ENCODE measurements around the gene GPRIN1. TPM values are rescaled to one million over a fixed set of nuclear protein-coding genes. Genes with fewer than 3 reads are reported as not detected.

The GPRIN1 gene
- total RNA-seq, 1 experiment from 2014 or later, result 8.5 TPM

DNA sequence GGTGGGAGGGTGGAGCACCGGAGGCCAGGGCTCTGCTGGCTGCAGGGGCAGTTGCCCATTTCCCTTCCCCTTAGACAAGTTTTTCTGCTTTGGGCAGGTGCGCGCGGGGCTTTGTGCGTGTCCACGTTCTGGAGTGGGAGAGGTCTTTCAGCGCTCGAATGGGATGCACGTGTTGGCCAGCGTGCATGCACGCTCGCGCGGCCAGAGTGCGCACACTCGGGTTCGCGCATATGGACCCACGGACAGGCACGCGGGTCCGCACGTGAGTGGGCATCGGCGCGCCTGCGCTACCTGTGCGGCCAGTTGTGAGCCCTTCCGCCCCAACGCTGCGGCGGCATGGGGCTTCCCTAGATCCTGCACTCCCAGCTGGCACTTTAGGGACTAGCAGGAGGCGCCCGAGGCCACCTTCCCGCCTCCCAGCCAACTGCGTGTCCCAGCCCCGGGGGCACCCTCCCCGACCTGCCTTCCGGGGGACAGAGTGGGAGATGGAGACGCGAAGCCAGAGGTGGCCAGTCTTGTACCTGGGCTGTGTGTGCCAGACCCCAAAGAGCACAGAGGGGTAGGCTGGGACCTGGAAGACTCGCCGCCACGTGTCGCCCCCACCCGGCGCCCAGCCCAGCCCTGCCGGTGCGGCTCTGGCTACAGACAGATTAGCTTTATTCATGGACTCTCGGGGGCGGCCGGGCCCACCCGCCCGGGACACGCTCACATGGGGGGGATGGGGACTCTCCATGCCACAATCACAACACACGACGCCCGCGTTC lies 9.8 kb upstream of the GPRIN1 start (continued):
- TF ChIP-seq, protein P1, sequence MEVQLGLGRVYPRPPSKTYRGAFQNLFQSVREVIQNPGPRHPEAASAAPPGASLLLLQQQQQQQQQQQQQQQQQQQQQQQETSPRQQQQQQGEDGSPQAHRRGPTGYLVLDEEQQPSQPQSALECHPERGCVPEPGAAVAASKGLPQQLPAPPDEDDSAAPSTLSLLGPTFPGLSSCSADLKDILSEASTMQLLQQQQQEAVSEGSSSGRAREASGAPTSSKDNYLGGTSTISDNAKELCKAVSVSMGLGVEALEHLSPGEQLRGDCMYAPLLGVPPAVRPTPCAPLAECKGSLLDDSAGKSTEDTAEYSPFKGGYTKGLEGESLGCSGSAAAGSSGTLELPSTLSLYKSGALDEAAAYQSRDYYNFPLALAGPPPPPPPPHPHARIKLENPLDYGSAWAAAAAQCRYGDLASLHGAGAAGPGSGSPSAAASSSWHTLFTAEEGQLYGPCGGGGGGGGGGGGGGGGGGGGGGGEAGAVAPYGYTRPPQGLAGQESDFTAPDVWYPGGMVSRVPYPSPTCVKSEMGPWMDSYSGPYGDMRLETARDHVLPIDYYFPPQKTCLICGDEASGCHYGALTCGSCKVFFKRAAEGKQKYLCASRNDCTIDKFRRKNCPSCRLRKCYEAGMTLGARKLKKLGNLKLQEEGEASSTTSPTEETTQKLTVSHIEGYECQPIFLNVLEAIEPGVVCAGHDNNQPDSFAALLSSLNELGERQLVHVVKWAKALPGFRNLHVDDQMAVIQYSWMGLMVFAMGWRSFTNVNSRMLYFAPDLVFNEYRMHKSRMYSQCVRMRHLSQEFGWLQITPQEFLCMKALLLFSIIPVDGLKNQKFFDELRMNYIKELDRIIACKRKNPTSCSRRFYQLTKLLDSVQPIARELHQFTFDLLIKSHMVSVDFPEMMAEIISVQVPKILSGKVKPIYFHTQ (CRISPR knock-in tag; IDR thresholded peaks at IDR 0.05), result no peak
- TF ChIP-seq GABPB1 (CRISPR knock-in tag; IDR thresholded peaks at IDR 0.05), result no peak
- TF ChIP-seq, protein P2, sequence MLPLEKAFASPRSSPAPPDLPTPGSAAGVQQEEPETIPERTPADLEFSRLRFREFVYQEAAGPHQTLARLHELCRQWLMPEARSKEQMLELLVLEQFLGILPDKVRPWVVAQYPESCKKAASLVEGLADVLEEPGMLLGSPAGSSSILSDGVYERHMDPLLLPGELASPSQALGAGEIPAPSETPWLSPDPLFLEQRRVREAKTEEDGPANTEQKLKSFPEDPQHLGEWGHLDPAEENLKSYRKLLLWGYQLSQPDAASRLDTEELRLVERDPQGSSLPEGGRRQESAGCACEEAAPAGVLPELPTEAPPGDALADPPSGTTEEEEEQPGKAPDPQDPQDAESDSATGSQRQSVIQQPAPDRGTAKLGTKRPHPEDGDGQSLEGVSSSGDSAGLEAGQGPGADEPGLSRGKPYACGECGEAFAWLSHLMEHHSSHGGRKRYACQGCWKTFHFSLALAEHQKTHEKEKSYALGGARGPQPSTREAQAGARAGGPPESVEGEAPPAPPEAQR (CRISPR knock-in tag; IDR thresholded peaks at IDR 0.05), result no peak
- TF ChIP-seq RELA (CRISPR knock-in tag; IDR thresholded peaks at IDR 0.05; ENCODE audit: borderline replicate concordance), result no peak
- TF ChIP-seq, protein P3, sequence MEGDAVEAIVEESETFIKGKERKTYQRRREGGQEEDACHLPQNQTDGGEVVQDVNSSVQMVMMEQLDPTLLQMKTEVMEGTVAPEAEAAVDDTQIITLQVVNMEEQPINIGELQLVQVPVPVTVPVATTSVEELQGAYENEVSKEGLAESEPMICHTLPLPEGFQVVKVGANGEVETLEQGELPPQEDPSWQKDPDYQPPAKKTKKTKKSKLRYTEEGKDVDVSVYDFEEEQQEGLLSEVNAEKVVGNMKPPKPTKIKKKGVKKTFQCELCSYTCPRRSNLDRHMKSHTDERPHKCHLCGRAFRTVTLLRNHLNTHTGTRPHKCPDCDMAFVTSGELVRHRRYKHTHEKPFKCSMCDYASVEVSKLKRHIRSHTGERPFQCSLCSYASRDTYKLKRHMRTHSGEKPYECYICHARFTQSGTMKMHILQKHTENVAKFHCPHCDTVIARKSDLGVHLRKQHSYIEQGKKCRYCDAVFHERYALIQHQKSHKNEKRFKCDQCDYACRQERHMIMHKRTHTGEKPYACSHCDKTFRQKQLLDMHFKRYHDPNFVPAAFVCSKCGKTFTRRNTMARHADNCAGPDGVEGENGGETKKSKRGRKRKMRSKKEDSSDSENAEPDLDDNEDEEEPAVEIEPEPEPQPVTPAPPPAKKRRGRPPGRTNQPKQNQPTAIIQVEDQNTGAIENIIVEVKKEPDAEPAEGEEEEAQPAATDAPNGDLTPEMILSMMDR (IDR thresholded peaks at IDR 0.05), result no peak
- TF ChIP-seq, protein P4, sequence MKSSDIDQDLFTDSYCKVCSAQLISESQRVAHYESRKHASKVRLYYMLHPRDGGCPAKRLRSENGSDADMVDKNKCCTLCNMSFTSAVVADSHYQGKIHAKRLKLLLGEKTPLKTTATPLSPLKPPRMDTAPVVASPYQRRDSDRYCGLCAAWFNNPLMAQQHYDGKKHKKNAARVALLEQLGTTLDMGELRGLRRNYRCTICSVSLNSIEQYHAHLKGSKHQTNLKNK (CRISPR knock-in tag; IDR thresholded peaks at IDR 0.05), result no peak
- TF ChIP-seq, protein P5, sequence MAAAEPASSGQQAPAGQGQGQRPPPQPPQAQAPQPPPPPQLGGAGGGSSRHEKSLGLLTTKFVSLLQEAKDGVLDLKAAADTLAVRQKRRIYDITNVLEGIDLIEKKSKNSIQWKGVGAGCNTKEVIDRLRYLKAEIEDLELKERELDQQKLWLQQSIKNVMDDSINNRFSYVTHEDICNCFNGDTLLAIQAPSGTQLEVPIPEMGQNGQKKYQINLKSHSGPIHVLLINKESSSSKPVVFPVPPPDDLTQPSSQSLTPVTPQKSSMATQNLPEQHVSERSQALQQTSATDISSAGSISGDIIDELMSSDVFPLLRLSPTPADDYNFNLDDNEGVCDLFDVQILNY (CRISPR knock-in tag; IDR thresholded peaks at IDR 0.05), result peak; percentile 62
- TF ChIP-seq, protein P6, sequence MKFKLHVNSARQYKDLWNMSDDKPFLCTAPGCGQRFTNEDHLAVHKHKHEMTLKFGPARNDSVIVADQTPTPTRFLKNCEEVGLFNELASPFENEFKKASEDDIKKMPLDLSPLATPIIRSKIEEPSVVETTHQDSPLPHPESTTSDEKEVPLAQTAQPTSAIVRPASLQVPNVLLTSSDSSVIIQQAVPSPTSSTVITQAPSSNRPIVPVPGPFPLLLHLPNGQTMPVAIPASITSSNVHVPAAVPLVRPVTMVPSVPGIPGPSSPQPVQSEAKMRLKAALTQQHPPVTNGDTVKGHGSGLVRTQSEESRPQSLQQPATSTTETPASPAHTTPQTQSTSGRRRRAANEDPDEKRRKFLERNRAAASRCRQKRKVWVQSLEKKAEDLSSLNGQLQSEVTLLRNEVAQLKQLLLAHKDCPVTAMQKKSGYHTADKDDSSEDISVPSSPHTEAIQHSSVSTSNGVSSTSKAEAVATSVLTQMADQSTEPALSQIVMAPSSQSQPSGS (CRISPR knock-in tag; IDR thresholded peaks at IDR 0.05; ENCODE audit: borderline replicate concordance, low read depth), result no peak
- TF ChIP-seq EMX1 (CRISPR knock-in tag; IDR thresholded peaks at IDR 0.05), result no peak
- TF ChIP-seq, protein P7, sequence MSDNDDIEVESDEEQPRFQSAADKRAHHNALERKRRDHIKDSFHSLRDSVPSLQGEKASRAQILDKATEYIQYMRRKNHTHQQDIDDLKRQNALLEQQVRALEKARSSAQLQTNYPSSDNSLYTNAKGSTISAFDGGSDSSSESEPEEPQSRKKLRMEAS (CRISPR knock-in tag; IDR thresholded peaks at IDR 0.05), result peak; percentile 85
- no peak for TF ChIP-seq CREB1 (CRISPR knock-in tag; IDR thresholded peaks at IDR 0.05)
- TF ChIP-seq SMAD4 (CRISPR knock-in tag; IDR thresholded peaks at IDR 0.05), result no peak
- 0 out of 2 replicates have a peak, but pooled peaks have one; percentile 17 for TF ChIP-seq NFE2L1 (CRISPR knock-in tag; IDR thresholded peaks at IDR 0.05)
- TF ChIP-seq TP53 (CRISPR knock-in tag; IDR thresholded peaks at IDR 0.05), result peak; percentile 55; the same call in 1 of the 2 replicates
- TF ChIP-seq ZNF396 (CRISPR knock-in tag; IDR thresholded peaks at IDR 0.05; ENCODE audit: borderline replicate concordance), result no peak
- TF ChIP-seq JAZF1 (CRISPR knock-in tag; IDR thresholded peaks at IDR 0.05), result no peak
- no peak for TF ChIP-seq SMAD3 (CRISPR knock-in tag; IDR thresholded peaks at IDR 0.05; ENCODE audit: borderline replicate concordance)
- no peak for TF ChIP-seq ZNF416 (CRISPR knock-in tag; IDR thresholded peaks at IDR 0.05)
- TF ChIP-seq ATF1 (CRISPR knock-in tag; IDR thresholded peaks at IDR 0.05), result no peak
- TF ChIP-seq TEAD4 (CRISPR knock-in tag; IDR thresholded peaks at IDR 0.05), result no peak
- no peak for TF ChIP-seq HMGA2 (CRISPR knock-in tag; IDR thresholded peaks at IDR 0.05)
- TF ChIP-seq, protein P8, sequence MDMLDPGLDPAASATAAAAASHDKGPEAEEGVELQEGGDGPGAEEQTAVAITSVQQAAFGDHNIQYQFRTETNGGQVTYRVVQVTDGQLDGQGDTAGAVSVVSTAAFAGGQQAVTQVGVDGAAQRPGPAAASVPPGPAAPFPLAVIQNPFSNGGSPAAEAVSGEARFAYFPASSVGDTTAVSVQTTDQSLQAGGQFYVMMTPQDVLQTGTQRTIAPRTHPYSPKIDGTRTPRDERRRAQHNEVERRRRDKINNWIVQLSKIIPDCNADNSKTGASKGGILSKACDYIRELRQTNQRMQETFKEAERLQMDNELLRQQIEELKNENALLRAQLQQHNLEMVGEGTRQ (CRISPR knock-in tag; IDR thresholded peaks at IDR 0.05), result no peak
- no peak for TF ChIP-seq ZNF317 (CRISPR knock-in tag; IDR thresholded peaks at IDR 0.05; ENCODE audit: borderline replicate concordance, low read depth)
- TF ChIP-seq ZNF263 (CRISPR knock-in tag; IDR thresholded peaks at IDR 0.05; ENCODE audit: low read depth), result no peak
- no peak for TF ChIP-seq CBFB (CRISPR knock-in tag; IDR thresholded peaks at IDR 0.05; ENCODE audit: low read depth)
- TF ChIP-seq TCF7 (CRISPR knock-in tag; IDR thresholded peaks at IDR 0.05; ENCODE audit: low read depth), result no peak
- TF ChIP-seq, protein P9, sequence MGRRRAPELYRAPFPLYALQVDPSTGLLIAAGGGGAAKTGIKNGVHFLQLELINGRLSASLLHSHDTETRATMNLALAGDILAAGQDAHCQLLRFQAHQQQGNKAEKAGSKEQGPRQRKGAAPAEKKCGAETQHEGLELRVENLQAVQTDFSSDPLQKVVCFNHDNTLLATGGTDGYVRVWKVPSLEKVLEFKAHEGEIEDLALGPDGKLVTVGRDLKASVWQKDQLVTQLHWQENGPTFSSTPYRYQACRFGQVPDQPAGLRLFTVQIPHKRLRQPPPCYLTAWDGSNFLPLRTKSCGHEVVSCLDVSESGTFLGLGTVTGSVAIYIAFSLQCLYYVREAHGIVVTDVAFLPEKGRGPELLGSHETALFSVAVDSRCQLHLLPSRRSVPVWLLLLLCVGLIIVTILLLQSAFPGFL (CRISPR knock-in tag; IDR thresholded peaks at IDR 0.05; ENCODE audit: borderline replicate concordance), result no peak
- TF ChIP-seq ZNF121 (CRISPR knock-in tag; IDR thresholded peaks at IDR 0.05), result 0 out of 2 replicates have a peak, but pooled peaks have one; percentile 10

Data from WTC11 (cell line).